HepG2 (cell line): ENCODE measurements around the gene ZNF385B. TPM values are rescaled to one million over a fixed set of nuclear protein-coding genes. Genes with fewer than 3 reads are reported as not detected.

ENCODE experiments used
- PRMT3 ChIP-seq: sonication (generic); formaldehyde crosslinking; IDR thresholded peaks from 2 replicates; pipeline ENCODE4 v1.8.1; 2022; ENCODE audit warnings: low read depth, mild to moderate bottlenecking, moderate library complexity, missing genetic modification reagents, borderline replicate concordance
- SMAD9 ChIP-seq: sonication (generic); formaldehyde crosslinking; IDR thresholded peaks from 2 replicates; pipeline ENCODE4 v1.5.1; 2020; ENCODE audit warnings: mild to moderate bottlenecking, missing genetic modification reagents
- SNRNP70 ChIP-seq: fragments of 200-400 bp; formaldehyde crosslinking; IDR thresholded peaks from 2 replicates; pipeline ENCODE4 v1.6.1; 2017; ENCODE audit warnings: mild to moderate bottlenecking, low read depth, low read length, moderate library complexity
- TBP ChIP-seq: sonication (generic); formaldehyde crosslinking; IDR thresholded peaks from 2 replicates; pipeline ENCODE4 v1.5.0; 2020; ENCODE audit warnings: missing genetic modification reagents
- ZBTB21 ChIP-seq: sonication (generic); formaldehyde crosslinking; IDR thresholded peaks from 2 replicates; pipeline ENCODE4 v1.4.0; 2020; ENCODE audit warnings: missing genetic modification reagents
- ZNF160 ChIP-seq: sonication (generic); formaldehyde crosslinking; IDR thresholded peaks from 2 replicates; pipeline ENCODE4 v1.8.0; 2022; ENCODE audit warnings: mild to moderate bottlenecking, inconsistent platforms, missing genetic modification reagents
- ZNF296 ChIP-seq: sonication (generic); formaldehyde crosslinking; conservative IDR thresholded peaks from 2 replicates; pipeline ENCODE4 v1.5.0; 2020; ENCODE audit warnings: mild to moderate bottlenecking, missing genetic modification reagents
- ZNF557 ChIP-seq: sonication (generic); formaldehyde crosslinking; IDR thresholded peaks from 2 replicates; pipeline ENCODE4 v1.4.0; 2020; ENCODE audit warnings: missing genetic modification reagents
- ZNF562 ChIP-seq: sonication (generic); formaldehyde crosslinking; IDR thresholded peaks from 2 replicates; pipeline ENCODE4 v1.8.0; 2022; ENCODE audit warnings: missing genetic modification reagents, borderline replicate concordance
- ZNF570 ChIP-seq: sonication (generic); formaldehyde crosslinking; IDR thresholded peaks from 2 replicates; pipeline ENCODE4 v1.4.0; 2020; ENCODE audit warnings: mild to moderate bottlenecking, missing genetic modification reagents, borderline replicate concordance
- ZNF777 ChIP-seq: sonication (generic); formaldehyde crosslinking; IDR thresholded peaks from 2 replicates; pipeline ENCODE4 v1.4.0; 2020; ENCODE audit warnings: missing genetic modification reagents
- polyA plus RNA-seq, 8 experiments: library from polyadenylated mRNA; depleted of rRNA in 3 of 8; stranded (reverse) in 7 of 8; unstranded in 1 of 8; fragments of >200 nt; fragmentation: Illumina TruSeq in 4 of 8; extraction: Trizol in 4 of 8; gene quantifications; 2 replicates each; pipeline versions ENCODE4 v1.2.1 to v1.2.3, GENCODE V29; 2011 to 2016; ENCODE audit warnings: low read depth in 4 of 8, missing spikeins in 1 of 8, mixed read lengths in 1 of 8; ENCODE audit not compliant: insufficient read depth in 1 of 8
- total RNA-seq, 5 experiments: library from RNA; depleted of rRNA; stranded (reverse); fragments of >200 nt; fragmentation: Illumina TruSeq; extraction: Trizol; gene quantifications; 2 replicates each; pipeline ENCODE4 v1.2.3, GENCODE V29; 2016; ENCODE audit warnings: low read depth in 1 of 5
- TF ChIP-seq, protein P1 (sequence below): sonication (generic); formaldehyde crosslinking; IDR thresholded peaks from 2 replicates; pipeline ENCODE4 v1.4.0; 2020; ENCODE audit warnings: low read depth, mild to moderate bottlenecking, missing genetic modification reagents
- TF ChIP-seq, protein P2 (sequence below): sonication (generic); formaldehyde crosslinking; IDR thresholded peaks from 2 replicates; pipeline ENCODE4 v1.5.1; 2020; ENCODE audit warnings: missing genetic modification reagents, mild to moderate bottlenecking, borderline replicate concordance
- TF ChIP-seq, protein P3 (sequence below): sonication (generic); formaldehyde crosslinking; conservative IDR thresholded peaks from 2 replicates; pipeline ENCODE4 v1.4.0; 2020; ENCODE audit warnings: missing genetic modification reagents
- TF ChIP-seq, protein P4 (sequence below): IDR thresholded peaks from 2 replicates; pipeline ENCODE4 v1.6.1; 2012; ENCODE audit warnings: low read depth, low read length, improper control_type of control experiment
- TF ChIP-seq, protein P5 (sequence below): sonication (generic); formaldehyde crosslinking; IDR thresholded peaks from 2 replicates; pipeline ENCODE4 v1.4.0; 2020; ENCODE audit warnings: missing genetic modification reagents
- TF ChIP-seq, protein P6 (sequence below): sonication (generic); formaldehyde crosslinking; IDR thresholded peaks from 2 replicates; pipeline ENCODE4 v1.8.0; 2022; ENCODE audit warnings: mild to moderate bottlenecking, missing genetic modification reagents

The ZNF385B gene
- total and polyA plus RNA-seq, 2 of the 13 experiments (the other 11 are each of a cell fraction or from before 2014, with no cell fraction given) = 3.3 to 6.7 TPM

DNA sequence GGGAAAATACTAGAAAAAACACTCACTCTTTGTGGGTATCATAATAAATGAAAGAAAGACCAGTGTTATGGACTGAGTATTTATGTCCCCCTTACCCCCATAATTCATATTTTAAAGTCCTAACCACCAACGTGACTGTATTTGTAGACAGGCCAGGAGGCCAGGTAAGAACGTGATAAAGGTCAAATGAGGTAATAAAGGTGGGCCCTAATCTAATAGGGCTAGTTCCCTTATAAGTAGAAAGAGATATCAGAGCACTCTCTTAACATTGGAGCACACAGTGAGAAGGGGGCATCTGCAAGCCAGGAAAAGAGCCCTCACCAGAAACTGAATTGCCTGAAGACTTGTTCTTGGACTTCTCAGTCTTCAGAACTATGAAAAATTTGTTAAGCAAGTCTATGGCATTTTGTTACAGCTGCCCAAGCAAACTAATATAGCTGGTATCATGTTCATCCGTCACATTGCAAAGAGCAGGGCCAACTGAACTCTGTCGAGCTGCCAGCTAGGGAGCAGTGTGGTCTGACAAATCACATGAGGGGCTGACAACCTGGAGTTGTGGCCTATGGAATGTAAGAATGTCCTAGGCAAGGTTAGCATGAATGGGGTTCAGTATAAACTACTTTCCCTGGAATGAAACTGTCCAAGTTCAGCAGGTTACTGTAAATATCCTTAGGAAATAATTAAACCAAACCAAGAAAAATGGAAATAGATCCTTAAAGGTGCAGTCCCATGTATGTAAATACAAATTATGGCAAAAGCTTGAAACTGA lies 280.9 kb downstream of the ZNF385B start (continued):
- TF ChIP-seq, protein P1, sequence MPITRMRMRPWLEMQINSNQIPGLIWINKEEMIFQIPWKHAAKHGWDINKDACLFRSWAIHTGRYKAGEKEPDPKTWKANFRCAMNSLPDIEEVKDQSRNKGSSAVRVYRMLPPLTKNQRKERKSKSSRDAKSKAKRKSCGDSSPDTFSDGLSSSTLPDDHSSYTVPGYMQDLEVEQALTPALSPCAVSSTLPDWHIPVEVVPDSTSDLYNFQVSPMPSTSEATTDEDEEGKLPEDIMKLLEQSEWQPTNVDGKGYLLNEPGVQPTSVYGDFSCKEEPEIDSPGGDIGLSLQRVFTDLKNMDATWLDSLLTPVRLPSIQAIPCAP = no peak
- TF ChIP-seq, protein P2, sequence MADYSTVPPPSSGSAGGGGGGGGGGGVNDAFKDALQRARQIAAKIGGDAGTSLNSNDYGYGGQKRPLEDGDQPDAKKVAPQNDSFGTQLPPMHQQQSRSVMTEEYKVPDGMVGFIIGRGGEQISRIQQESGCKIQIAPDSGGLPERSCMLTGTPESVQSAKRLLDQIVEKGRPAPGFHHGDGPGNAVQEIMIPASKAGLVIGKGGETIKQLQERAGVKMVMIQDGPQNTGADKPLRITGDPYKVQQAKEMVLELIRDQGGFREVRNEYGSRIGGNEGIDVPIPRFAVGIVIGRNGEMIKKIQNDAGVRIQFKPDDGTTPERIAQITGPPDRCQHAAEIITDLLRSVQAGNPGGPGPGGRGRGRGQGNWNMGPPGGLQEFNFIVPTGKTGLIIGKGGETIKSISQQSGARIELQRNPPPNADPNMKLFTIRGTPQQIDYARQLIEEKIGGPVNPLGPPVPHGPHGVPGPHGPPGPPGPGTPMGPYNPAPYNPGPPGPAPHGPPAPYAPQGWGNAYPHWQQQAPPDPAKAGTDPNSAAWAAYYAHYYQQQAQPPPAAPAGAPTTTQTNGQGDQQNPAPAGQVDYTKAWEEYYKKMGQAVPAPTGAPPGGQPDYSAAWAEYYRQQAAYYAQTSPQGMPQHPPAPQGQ = no peak
- TF ChIP-seq ZNF777 (no peak), SMAD9 (CRISPR knock-in tag) (no peak), SNRNP70 (no peak), ZBTB21 (CRISPR knock-in tag) (no peak), ZNF160 (CRISPR knock-in tag) (no peak), PRMT3 (CRISPR knock-in tag) (no peak), TBP (no peak), ZNF562 (no peak), ZNF570 (no peak), ZNF296 (CRISPR knock-in tag) (no peak), ZNF557 (CRISPR knock-in tag) (no peak)
- TF ChIP-seq, protein P3, sequence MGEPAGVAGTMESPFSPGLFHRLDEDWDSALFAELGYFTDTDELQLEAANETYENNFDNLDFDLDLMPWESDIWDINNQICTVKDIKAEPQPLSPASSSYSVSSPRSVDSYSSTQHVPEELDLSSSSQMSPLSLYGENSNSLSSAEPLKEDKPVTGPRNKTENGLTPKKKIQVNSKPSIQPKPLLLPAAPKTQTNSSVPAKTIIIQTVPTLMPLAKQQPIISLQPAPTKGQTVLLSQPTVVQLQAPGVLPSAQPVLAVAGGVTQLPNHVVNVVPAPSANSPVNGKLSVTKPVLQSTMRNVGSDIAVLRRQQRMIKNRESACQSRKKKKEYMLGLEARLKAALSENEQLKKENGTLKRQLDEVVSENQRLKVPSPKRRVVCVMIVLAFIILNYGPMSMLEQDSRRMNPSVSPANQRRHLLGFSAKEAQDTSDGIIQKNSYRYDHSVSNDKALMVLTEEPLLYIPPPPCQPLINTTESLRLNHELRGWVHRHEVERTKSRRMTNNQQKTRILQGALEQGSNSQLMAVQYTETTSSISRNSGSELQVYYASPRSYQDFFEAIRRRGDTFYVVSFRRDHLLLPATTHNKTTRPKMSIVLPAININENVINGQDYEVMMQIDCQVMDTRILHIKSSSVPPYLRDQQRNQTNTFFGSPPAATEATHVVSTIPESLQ (CRISPR knock-in tag) = no peak
- TF ChIP-seq, protein P4, sequence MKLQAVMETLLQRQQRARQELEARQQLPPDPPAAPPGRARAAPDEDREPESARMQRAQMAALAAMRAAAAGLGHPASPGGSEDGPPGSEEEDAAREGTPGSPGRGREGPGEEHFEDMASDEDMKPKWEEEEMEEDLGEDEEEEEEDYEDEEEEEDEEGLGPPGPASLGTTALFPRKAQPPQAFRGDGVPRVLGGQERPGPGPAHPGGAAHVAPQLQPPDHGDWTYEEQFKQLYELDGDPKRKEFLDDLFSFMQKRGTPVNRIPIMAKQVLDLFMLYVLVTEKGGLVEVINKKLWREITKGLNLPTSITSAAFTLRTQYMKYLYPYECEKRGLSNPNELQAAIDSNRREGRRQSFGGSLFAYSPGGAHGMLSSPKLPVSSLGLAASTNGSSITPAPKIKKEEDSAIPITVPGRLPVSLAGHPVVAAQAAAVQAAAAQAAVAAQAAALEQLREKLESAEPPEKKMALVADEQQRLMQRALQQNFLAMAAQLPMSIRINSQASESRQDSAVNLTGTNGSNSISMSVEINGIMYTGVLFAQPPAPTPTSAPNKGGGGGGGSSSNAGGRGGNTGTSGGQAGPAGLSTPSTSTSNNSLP = peak; percentile 27; the same call in 1 of the 2 replicates
- TF ChIP-seq, protein P5, sequence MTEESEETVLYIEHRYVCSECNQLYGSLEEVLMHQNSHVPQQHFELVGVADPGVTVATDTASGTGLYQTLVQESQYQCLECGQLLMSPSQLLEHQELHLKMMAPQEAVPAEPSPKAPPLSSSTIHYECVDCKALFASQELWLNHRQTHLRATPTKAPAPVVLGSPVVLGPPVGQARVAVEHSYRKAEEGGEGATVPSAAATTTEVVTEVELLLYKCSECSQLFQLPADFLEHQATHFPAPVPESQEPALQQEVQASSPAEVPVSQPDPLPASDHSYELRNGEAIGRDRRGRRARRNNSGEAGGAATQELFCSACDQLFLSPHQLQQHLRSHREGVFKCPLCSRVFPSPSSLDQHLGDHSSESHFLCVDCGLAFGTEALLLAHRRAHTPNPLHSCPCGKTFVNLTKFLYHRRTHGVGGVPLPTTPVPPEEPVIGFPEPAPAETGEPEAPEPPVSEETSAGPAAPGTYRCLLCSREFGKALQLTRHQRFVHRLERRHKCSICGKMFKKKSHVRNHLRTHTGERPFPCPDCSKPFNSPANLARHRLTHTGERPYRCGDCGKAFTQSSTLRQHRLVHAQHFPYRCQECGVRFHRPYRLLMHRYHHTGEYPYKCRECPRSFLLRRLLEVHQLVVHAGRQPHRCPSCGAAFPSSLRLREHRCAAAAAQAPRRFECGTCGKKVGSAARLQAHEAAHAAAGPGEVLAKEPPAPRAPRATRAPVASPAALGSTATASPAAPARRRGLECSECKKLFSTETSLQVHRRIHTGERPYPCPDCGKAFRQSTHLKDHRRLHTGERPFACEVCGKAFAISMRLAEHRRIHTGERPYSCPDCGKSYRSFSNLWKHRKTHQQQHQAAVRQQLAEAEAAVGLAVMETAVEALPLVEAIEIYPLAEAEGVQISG = peak; percentile 26; the same call in 1 of the 2 replicates
- TF ChIP-seq, protein P6, sequence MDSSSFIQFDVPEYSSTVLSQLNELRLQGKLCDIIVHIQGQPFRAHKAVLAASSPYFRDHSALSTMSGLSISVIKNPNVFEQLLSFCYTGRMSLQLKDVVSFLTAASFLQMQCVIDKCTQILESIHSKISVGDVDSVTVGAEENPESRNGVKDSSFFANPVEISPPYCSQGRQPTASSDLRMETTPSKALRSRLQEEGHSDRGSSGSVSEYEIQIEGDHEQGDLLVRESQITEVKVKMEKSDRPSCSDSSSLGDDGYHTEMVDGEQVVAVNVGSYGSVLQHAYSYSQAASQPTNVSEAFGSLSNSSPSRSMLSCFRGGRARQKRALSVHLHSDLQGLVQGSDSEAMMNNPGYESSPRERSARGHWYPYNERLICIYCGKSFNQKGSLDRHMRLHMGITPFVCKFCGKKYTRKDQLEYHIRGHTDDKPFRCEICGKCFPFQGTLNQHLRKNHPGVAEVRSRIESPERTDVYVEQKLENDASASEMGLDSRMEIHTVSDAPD = no peak
